Ishikawa (cell line): ENCODE results near the gene USP6NL.

Experiments used
- CEBPB ChIP-seq: IDR thresholded peaks from 2 replicates; pipeline ENCODE4 v1.6.1; 2012
- CREB1 ChIP-seq: IDR thresholded peaks from 2 replicates; pipeline ENCODE4 v1.6.1; 2012; ENCODE audit warnings: low read depth
- EGR1 ChIP-seq: IDR thresholded peaks from 2 replicates; pipeline ENCODE4 v1.6.1; 2012
- EP300 ChIP-seq: IDR thresholded peaks from 2 replicates; pipeline ENCODE4 v1.6.1; 2012; ENCODE audit warnings: borderline replicate concordance
- FOXM1 ChIP-seq: IDR thresholded peaks from 2 replicates; pipeline ENCODE4 v1.6.1; 2012; ENCODE audit warnings: low read depth, borderline replicate concordance
- NFIC ChIP-seq: IDR thresholded peaks from 2 replicates; pipeline ENCODE4 v1.6.1; 2012
- RAD21 ChIP-seq: IDR thresholded peaks from 2 replicates; pipeline ENCODE4 v1.6.1; 2012; ENCODE audit warnings: low read depth
- TAF1 ChIP-seq: IDR thresholded peaks from 2 replicates; pipeline ENCODE4 v1.6.1; 2012; ENCODE audit warnings: low read depth, mild to moderate bottlenecking
- TCF12 ChIP-seq: IDR thresholded peaks from 2 replicates; pipeline ENCODE4 v1.6.1; 2012; ENCODE audit warnings: low read depth
- TEAD4 ChIP-seq: IDR thresholded peaks from 2 replicates; pipeline ENCODE4 v1.6.1; 2012
- USF1 ChIP-seq: IDR thresholded peaks from 2 replicates; pipeline ENCODE4 v1.6.1; 2012
- YY1 ChIP-seq: IDR thresholded peaks from 2 replicates; pipeline ENCODE4 v1.6.1; 2012; ENCODE audit warnings: low read depth
- ZBTB7A ChIP-seq: IDR thresholded peaks from 2 replicates; pipeline ENCODE4 v1.6.1; 2012; ENCODE audit warnings: low read depth
- TF ChIP-seq, protein P1 (sequence below): IDR thresholded peaks from 2 replicates; pipeline ENCODE4 v1.6.1; 2012; ENCODE audit warnings: low read depth, mild to moderate bottlenecking
- TF ChIP-seq, protein P2 (sequence below): IDR thresholded peaks from 2 replicates; pipeline ENCODE4 v1.6.1; 2012

The USP6NL gene

GRCh38 chr10:11576092-11576809 is 35.2 kb downstream of the USP6NL start:
- TF ChIP-seq TAF1 (no peak), USF1 (no peak), EP300 (no peak), EGR1 (no peak), CREB1 (no peak), FOXM1 (no peak), RAD21 (no peak), YY1 (no peak), CEBPB (no peak), ZBTB7A (no peak), TCF12 (no peak), NFIC (no peak), TEAD4 (no peak)
- TF ChIP-seq, protein P1, sequence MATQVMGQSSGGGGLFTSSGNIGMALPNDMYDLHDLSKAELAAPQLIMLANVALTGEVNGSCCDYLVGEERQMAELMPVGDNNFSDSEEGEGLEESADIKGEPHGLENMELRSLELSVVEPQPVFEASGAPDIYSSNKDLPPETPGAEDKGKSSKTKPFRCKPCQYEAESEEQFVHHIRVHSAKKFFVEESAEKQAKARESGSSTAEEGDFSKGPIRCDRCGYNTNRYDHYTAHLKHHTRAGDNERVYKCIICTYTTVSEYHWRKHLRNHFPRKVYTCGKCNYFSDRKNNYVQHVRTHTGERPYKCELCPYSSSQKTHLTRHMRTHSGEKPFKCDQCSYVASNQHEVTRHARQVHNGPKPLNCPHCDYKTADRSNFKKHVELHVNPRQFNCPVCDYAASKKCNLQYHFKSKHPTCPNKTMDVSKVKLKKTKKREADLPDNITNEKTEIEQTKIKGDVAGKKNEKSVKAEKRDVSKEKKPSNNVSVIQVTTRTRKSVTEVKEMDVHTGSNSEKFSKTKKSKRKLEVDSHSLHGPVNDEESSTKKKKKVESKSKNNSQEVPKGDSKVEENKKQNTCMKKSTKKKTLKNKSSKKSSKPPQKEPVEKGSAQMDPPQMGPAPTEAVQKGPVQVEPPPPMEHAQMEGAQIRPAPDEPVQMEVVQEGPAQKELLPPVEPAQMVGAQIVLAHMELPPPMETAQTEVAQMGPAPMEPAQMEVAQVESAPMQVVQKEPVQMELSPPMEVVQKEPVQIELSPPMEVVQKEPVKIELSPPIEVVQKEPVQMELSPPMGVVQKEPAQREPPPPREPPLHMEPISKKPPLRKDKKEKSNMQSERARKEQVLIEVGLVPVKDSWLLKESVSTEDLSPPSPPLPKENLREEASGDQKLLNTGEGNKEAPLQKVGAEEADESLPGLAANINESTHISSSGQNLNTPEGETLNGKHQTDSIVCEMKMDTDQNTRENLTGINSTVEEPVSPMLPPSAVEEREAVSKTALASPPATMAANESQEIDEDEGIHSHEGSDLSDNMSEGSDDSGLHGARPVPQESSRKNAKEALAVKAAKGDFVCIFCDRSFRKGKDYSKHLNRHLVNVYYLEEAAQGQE: no peak
- TF ChIP-seq, protein P2, sequence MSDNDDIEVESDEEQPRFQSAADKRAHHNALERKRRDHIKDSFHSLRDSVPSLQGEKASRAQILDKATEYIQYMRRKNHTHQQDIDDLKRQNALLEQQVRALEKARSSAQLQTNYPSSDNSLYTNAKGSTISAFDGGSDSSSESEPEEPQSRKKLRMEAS: no peak

DNA sequence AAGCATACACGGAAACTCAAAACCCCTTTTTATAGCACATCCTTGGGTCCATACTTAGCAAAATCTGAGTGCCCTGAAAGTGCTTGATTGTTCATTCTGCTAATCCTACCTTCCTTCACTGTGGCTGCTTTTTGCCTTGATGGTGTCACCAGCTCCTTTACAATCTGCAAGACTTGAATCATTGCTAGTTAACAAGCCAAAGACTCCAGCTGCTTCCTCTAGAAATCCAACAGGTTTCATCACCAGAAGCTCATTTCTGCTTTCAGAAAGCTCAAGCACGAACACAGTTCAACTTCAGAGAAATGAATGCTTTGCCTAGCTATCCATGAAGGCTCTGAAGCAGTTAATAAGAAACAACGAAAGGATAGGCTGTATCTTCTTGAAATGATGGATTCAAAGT is 38.0 kb downstream of the USP6NL start:
- TF ChIP-seq ZBTB7A: no peak
- TF ChIP-seq TEAD4: no peak
- no peak for TF ChIP-seq YY1
- TF ChIP-seq RAD21: no peak
- TF ChIP-seq CREB1: no peak

- no peak for TF ChIP-seq CEBPB
- TF ChIP-seq EGR1: no peak
- TF ChIP-seq TEAD4: no peak
- no peak for TF ChIP-seq TCF12
- TF ChIP-seq EP300: no peak
- no peak for TF ChIP-seq RAD21
- TF ChIP-seq TAF1: no peak
- no peak for TF ChIP-seq CREB1
- TF ChIP-seq NFIC: no peak
- TF ChIP-seq USF1: no peak
- TF ChIP-seq, protein P1: no peak
- TF ChIP-seq ZBTB7A: no peak
- no peak for TF ChIP-seq YY1
- TF ChIP-seq, protein P2: no peak
- TF ChIP-seq FOXM1: no peak
These were observed 40.7 kb downstream of the USP6NL start for GRCh38 chr10:11570751-11571150.

GRCh38 chr10:11569471-11569870 is 42.0 kb downstream of the USP6NL start:
- TF ChIP-seq ZBTB7A: no peak
- TF ChIP-seq CEBPB: no peak
- TF ChIP-seq TCF12: no peak
- TF ChIP-seq, protein P1: no peak
- TF ChIP-seq TEAD4: no peak
- no peak for TF ChIP-seq FOXM1
- TF ChIP-seq USF1: no peak
- TF ChIP-seq EGR1: no peak
- TF ChIP-seq CREB1: no peak
- TF ChIP-seq EP300: no peak
- TF ChIP-seq RAD21: no peak
- no peak for TF ChIP-seq YY1
- TF ChIP-seq NFIC: no peak
